SIG-M5 (cell line): ENCODE data around the gene PAPPA2.
"Not testable (repeated sequence)": the region's sequence is repeated elsewhere in the genome, so short reads cannot be mapped to it uniquely, and the experiment has no call there.

Experiments used
- DNase-seq: peaks from one replicate; lab custom pipeline; 2025; lab: John Stamatoyannopoulos, UW

The PAPPA2 gene

DNA sequence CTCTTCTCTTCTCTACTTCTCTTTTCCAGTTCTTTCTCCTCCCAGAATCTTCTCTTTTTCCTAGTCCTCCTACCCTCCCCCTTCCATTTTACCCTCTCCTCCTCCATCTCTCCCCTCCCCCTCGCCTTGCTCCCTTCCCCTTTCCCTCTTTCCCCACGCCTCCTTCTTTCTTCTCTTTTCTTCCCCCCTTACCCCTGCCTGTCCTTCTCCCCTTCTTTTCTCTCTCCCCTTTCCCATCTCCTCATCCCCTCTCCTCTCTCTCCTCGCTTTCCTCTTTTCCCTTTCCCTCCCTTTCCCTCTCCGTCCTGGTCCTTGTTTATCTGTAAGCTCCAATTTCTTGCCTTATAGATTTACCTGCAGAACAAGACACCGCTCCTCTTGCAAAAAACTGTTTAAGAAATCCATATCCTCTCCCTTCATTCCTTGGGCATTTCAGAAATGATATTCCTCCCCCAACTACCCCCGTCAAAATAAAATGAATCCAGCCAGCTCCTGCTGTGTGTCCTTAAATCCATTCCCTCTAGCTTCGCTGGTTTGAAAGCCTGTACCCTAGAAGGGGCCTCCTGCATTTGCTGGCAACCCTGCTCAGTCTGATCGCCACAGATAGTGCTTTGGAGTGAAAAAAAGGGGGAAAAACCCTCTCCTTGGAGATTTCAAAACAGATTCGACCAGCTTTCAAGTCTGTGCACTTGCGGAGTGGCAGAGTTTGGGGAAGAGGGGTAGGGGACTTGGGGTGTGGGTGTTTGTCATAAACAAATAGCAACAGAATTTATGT is 89.4 kb downstream of the PAPPA2 start:
- no peak for DNase-seq

DNA sequence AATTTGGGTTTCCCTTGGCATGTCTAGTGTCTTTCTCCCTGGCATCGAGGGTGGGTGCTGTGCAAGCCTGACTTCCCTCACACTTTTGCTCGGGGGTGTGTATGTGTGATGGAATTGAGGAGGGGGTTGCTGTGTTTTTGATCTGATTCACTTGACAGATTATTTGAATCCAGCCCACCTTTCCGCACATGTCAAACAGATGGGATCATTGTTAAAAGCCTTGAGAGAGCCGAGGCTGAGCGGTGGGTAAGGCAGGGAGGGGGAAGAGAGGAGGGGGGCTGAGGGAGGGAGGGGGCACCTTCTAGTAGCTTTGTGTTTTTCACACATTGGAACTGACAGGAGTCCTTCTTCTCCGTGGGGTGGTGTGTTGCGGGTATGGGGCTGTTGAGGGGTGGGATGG is 90.0 kb downstream of the PAPPA2 start:
- no peak for DNase-seq

- DNase-seq = no peak
These were observed 93.3 kb downstream of the PAPPA2 start for GRCh38 chr1:176556288-176556687.

DNA sequence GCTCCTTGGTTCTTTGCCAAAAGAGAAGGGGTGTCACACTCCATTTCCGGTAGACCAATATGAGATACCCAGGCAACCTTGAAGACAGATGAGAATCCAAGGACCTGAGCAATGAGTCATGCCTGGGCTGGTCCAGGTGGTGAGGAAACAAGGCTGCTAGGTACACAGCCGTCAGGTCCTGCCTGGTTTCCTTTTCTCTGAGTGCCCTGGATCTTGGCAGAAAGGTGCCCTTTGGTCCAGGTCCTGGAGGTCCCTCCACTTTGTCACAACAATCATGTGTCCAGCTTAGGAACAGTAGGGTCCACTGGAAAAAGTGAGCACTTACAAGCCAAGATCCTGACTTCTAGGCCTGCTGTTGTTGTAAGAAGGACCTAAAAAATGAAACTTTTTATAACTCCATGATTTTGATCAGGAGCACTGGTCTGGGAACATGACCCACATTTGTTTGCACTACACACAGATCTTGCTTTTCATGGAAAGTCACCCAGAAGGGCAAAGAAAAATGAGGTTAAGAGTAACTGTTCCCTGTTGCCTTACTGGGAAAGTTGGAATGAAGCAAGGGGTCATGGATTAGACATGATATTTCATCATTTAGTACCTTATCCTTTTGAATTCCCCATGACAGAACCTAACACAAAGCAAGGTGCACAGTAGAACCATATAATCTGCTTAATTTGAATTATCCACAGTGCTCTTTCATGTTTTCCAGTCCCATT is 94.7 kb downstream of the PAPPA2 start:
- no peak for DNase-seq

- DNase-seq = no peak
These were observed 95.6 kb downstream of the PAPPA2 start for GRCh38 chr1:176558561-176558960.

DNA sequence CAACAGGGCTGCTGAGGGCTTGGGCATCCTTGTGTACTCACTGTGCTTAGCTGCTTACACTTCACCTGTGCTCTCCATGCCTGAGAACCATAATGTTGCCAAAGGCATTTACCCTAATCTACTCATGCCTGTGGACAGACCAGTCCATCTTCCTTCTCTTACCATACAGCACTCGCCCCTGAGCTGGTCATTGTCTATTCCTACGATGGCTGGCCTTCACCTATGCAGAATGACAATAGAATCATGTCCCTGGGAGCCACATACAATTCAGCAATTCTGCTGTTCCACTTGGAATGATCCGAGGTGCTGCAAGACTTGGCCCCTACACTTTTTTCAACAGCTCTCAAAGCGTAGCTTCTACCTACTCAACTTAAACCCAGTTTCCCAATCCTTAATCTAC is 96.5 kb downstream of the PAPPA2 start:
- no peak for DNase-seq

- no peak for DNase-seq
These were observed 96.9 kb downstream of the PAPPA2 start for GRCh38 chr1:176559878-176560277.

DNA sequence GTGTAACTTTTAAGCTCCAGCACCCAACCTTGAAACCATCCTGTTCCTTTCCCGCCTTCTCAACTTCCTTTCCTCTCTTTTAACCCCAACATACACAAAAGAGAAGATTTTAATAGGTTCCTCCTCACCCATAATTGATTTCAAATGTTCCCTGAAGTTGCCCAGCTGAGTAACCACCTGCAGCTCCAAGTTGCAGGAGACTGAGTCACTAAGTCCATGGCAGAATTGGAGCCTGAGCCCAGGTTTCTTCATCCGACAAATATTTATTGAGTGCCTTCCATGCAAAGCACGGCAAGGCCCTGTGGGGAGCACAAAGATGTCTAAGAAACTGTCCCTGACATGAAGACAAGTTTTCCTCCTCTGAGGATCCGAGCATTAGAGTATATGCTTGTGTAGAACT is 97.7 kb downstream of the PAPPA2 start:
- DNase-seq = no peak

- DNase-seq = not testable (repeated sequence)
These were observed 98.8 kb downstream of the PAPPA2 start for GRCh38 chr1:176561761-176562160.

GRCh38 chr1:176566004-176566975 is 103.3 kb downstream of the PAPPA2 start:
- no peak for DNase-seq

DNA sequence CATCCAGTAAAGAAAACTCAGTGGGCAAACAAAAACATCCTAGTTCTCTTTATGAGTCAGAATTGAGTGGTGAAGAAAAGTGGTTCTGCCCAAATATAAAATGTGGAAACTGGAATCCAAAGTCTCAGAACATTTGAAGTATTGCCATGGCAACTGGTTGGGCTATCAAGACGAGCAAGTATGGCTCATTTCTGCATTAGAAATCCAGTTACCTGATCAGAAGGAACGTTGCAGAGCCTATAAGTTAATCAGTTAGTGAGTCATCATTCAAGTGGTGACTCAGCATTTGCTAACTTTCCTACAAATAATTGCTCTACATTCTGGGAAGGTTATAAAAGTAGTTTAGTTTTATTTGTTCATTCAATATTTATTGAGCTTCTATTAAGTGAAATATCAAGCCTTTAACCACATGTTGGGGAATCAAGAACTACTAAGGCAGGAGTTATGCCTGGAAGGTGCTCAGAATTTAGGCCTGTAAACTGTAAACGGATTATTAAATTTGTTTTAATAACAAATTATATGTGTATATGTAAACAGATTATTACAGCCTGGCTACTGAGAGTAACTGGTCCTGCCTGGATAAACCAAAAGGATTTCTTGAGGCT is 104.3 kb downstream of the PAPPA2 start:
- no peak for DNase-seq

- DNase-seq = no peak
These were observed 105.2 kb downstream of the PAPPA2 start for GRCh38 chr1:176568185-176568584.

DNA sequence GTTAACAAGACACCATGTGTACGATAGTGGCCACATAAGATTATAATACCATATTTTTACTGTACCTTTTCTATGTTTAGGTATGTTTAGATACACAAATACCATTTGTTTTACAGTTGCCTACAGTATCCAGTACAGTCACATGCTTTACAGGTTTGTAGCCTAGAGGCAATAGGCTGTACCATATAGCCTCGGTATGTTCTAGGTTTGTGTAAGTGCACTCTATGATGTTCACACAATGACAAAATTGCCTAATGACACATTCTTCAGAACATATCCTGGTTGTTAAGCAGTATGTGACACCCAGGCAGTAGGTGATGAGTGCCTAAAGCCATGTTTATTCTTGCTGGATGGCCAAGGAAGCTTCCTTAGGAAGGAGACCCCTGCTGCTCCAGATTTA is 111.8 kb downstream of the PAPPA2 start:
- no peak for DNase-seq

- no peak for DNase-seq
These were observed 113.0 kb downstream of the PAPPA2 start for GRCh38 chr1:176575991-176576390.

- no peak for DNase-seq
These were observed 113.7 kb downstream of the PAPPA2 start for GRCh38 chr1:176576670-176577069.

DNA sequence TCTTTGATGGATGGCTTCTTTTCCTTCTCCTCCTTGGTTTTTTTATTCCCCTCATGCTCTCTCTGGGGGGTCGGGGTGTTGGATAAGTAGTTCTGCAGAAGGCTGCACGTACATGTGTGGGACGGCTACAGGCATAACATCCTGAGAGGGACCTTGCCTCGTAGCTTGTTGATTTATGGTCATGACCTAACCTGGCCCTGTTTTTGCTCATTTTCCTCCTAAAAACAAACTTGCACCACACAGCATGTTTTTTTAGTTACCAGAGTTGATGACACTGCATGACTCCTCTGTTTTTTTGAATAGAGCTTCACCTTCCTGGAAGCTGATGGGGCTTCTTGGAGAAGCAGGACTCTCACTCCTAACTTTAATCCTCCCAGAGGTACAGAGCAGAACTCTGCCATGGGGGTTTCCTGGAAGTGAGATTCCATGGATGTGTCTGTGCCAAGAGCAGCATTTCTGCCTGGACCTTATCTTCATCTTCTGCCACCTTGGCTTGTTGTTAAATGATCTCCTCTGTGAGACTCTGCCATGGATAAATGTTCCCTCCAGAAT is 114.7 kb downstream of the PAPPA2 start:
- no peak for DNase-seq

GRCh38 chr1:176579087-176579486 is 116.1 kb downstream of the PAPPA2 start:
- no peak for DNase-seq

- no peak for DNase-seq
These were observed 132.2 kb downstream of the PAPPA2 start for GRCh38 chr1:176595217-176595616.

DNA sequence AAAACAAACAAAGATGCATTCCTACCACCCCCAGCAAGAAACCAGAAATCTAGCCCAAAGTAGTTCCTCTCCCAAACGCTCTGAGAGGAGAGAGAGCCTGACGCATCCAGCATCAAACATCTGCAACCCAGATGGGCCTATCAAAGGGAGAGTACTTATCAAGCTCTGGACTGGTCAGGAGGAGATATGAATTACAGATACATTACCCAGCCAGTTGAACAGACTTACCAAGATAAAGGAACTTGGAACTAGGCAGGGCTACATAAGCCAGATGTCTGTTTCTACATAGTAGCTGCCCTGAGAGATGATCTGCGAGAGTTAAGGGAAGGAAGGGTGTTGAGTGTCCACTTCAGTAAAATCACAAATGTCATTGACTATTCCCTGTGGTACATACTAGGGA is 138.4 kb downstream of the PAPPA2 start:
- no peak for DNase-seq

GRCh38 chr1:176602388-176603004 is 139.5 kb downstream of the PAPPA2 start:
- no peak for DNase-seq

DNA sequence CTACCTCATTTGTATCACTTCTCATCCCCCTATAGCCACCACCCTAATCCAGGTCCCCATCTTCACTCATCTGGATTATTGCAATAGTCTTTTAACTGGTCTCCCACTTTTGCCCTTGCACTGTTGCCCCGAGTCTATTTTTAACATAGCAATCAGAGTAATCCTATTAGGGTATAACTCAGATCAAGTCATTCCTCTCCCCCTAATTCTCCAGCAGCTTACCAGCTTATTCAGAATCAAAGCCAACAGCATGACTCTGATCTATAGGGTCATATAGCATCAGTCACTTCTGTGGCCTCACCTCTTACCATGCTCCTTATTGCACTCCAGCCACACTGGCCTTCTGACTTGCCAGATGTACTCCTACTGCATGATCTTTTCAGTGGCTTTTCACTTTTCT is 140.7 kb downstream of the PAPPA2 start:
- no peak for DNase-seq
